HL-60/S4 treated with phorbol 12-myristate 13-acetate at 8.2 ng/mL for 4 days and 3 days (cell line): ENCODE results near the gene VAX1.
"Not testable (repeated sequence)": the region's sequence is repeated elsewhere in the genome, so short reads cannot be mapped to it uniquely, and the experiment has no call there.

Experiments
- in situ Hi-C: fragments of 300-500 bp; cut with MboI; formaldehyde crosslinking; loops from 2 replicates; pipeline ENCODE4 v1.15.0; 2022; ENCODE audit warnings: low sequenced_read_pairs

VAX1 gene

GRCh38 chr10:117137911-117138642 is at the start of gene VAX1:
TSS of gene VAX1 (minus strand) at chr10:117138270. CDS start at chr10:117138056, 214 bp downstream.
- in situ Hi-C loops, result no loop called here

- in situ Hi-C loops, result no loop called here
These were observed 49.0 kb upstream of the VAX1 start for GRCh38 chr10:117186832-117187615.

GRCh38 chr10:117185817-117186216 is 47.7 kb upstream of the VAX1 start:
- in situ Hi-C loops, result not testable (repeated sequence)

GRCh38 chr10:117184821-117185220 is 46.8 kb upstream of the VAX1 start:
- in situ Hi-C loops, result no loop called here

- in situ Hi-C loops, result no loop called here
These were observed 46.2 kb upstream of the VAX1 start for GRCh38 chr10:117184296-117184695.

GRCh38 chr10:117178190-117178589 is 40.1 kb upstream of the VAX1 start:
- in situ Hi-C loops, result loop anchor here (10.0 kb wide), 1 partner anchor 383 kb away; no protein-coding TSS in a partner anchor

- in situ Hi-C loops, result loop anchor here (10.0 kb wide), 1 partner anchor 381 kb away; no protein-coding TSS in a partner anchor
These were observed 37.9 kb upstream of the VAX1 start for GRCh38 chr10:117175901-117176534.

GRCh38 chr10:117175215-117175900 is 37.3 kb upstream of the VAX1 start:
- in situ Hi-C loops, result loop anchor here (10.0 kb wide), 1 partner anchor 381 kb away; no protein-coding TSS in a partner anchor

- in situ Hi-C loops, result loop anchor here (10.0 kb wide), 1 partner anchor 380 kb away; no protein-coding TSS in a partner anchor
These were observed 36.6 kb upstream of the VAX1 start for GRCh38 chr10:117174439-117175214.

- in situ Hi-C loops, result loop anchor here (10.0 kb wide), 1 partner anchor 375 kb away; no protein-coding TSS in a partner anchor
These were observed 32.2 kb upstream of the VAX1 start for GRCh38 chr10:117170244-117170643.

- in situ Hi-C loops, result no loop called here
These were observed 31.4 kb upstream of the VAX1 start for GRCh38 chr10:117169480-117169879.

GRCh38 chr10:117168729-117169128 is 30.7 kb upstream of the VAX1 start:
- in situ Hi-C loops, result no loop called here

GRCh38 chr10:117167789-117168674 is 30.0 kb upstream of the VAX1 start:
- in situ Hi-C loops, result no loop called here

- in situ Hi-C loops, result no loop called here
These were observed 29.3 kb upstream of the VAX1 start for GRCh38 chr10:117167346-117167788.

GRCh38 chr10:117166418-117167345 is 28.6 kb upstream of the VAX1 start:
- in situ Hi-C loops, result no loop called here

- in situ Hi-C loops, result no loop called here
These were observed 27.7 kb upstream of the VAX1 start for GRCh38 chr10:117165538-117166417.
